Smooth muscle cell (in vitro differentiated cells): ENCODE measurements around the gene CACNA2D3. TPM values are rescaled to one million over a fixed set of nuclear protein-coding genes. Genes with fewer than 3 reads are reported as not detected.

Experiments
- DNase-seq: peaks from one replicate; lab custom pipeline; 2025; ENCODE audit not compliant: unreplicated experiment; lab: John Stamatoyannopoulos, UW
- H2AFZ ChIP-seq: fragments of 200-600 bp; sonication (generic); 2 replicates; pipeline ENCODE4 v1.6.0; 2016; ENCODE audit warnings: antibody characterized with exemption, low read depth, mild to moderate bottlenecking
- H3F3A ChIP-seq: fragments of 200-600 bp; sonication (generic); 2 replicates; pipeline ENCODE4 v1.6.0; 2017; ENCODE audit warnings: antibody characterized with exemption, low read depth
- H3K27ac ChIP-seq: fragments of 200-600 bp; sonication (generic); 2 replicates; pipeline ENCODE4 v1.5.1; 2016; ENCODE audit warnings: low read depth, mild to moderate bottlenecking
- H3K27me3 ChIP-seq: fragments of 200-600 bp; sonication (generic); 2 replicates; pipeline ENCODE4 v1.6.1; 2016; ENCODE audit warnings: low read depth, mild to moderate bottlenecking
- H3K36me3 ChIP-seq: fragments of 200-600 bp; sonication (generic); 2 replicates; pipeline ENCODE4 v1.5.1; 2016; ENCODE audit warnings: low read depth
- H3K4me1 ChIP-seq: fragments of 200-600 bp; sonication (generic); 2 replicates; pipeline ENCODE4 v1.5.1; 2016; ENCODE audit warnings: low read depth
- H3K4me2 ChIP-seq: fragments of 200-600 bp; sonication (generic); 2 replicates; pipeline ENCODE4 v1.6.0; 2016; ENCODE audit warnings: mild to moderate bottlenecking
- H3K4me3 ChIP-seq: fragments of 200-600 bp; sonication (generic); 2 replicates; pipeline ENCODE4 v1.5.1; 2016; ENCODE audit warnings: mild to moderate bottlenecking
- H3K79me2 ChIP-seq: fragments of 200-600 bp; sonication (generic); 2 replicates; pipeline ENCODE4 v1.6.0; 2016; ENCODE audit warnings: low read depth, mild to moderate bottlenecking
- H3K9ac ChIP-seq: fragments of 200-600 bp; sonication (generic); 2 replicates; pipeline ENCODE4 v1.6.0; 2016; ENCODE audit warnings: low read depth
- H3K9me3 ChIP-seq: fragments of 200-600 bp; sonication (generic); replicated peaks from 2 replicates; pipeline ENCODE4 v1.5.1; 2016; ENCODE audit warnings: low read depth
- H4K20me1 ChIP-seq: fragments of 200-600 bp; sonication (generic); 2 replicates; pipeline ENCODE4 v1.6.0; 2016; ENCODE audit warnings: low read depth
- CTCF ChIP-seq: fragments of 200-600 bp; sonication (generic); IDR thresholded peaks from 2 replicates; pipeline ENCODE4 v1.5.1; 2017; ENCODE audit warnings: borderline replicate concordance, mild to moderate bottlenecking, antibody characterized with exemption; ENCODE audit not compliant: insufficient read depth, poor library complexity, severe bottlenecking
- WGBS: methylation state at CpG from one replicate; pipeline ENCODE4 v1.1.7; 2016; ENCODE audit warnings: low lambda C conversion rate; 5-methylcytosine and 5-hydroxymethylcytosine counted together
- polyA plus RNA-seq: library from polyadenylated mRNA; unstranded; fragments of >200 nt; fragmentation: Nextera tagmentation; extraction: Ambion mirVana; gene quantifications from 2 replicates; pipeline ENCODE4 v1.2.1, GENCODE V29; 2016
- total RNA-seq: library from RNA; depleted of rRNA; stranded (reverse); fragments of >200 nt; gene quantifications from 2 replicates; pipeline ENCODE4 v1.2.3, GENCODE V29; 2014

CACNA2D3 gene
- total and polyA plus RNA-seq, 2 experiments from 2014 or later = 0.15 to 0.90 TPM

DNA sequence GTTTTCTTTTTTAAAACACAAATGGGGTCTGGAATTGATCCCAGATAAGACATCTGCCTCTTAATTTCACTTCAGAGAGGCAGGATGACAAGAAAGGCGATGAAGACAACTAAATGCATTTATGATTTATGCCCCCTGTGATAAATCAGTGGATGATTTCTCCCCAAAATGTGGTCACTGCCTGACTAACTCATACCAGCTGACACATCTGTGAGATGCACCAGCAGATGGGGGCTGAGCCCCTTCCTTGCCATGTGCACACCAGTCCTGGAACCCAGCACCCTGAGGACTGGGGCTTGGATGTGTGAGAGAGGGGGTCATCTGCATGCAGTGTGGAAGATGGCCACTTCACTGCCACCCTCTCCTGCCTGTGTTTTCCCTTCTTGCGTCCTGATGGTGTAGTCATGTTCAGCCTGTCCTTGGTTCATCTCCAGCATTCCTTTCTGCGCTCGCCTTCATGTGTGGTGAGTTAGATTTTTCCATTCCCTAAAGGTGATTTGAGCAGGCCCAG, 541.2 kb downstream of the CACNA2D3 start:
- no peak overlapping the region for H3K27ac ChIP-seq
- H4K20me1 ChIP-seq = no peaks in the 10 kb centered on the region
- H3F3A ChIP-seq = no peaks in the 10 kb centered on the region
- no peak for TF ChIP-seq CTCF
- no peak overlapping the region for H3K9ac ChIP-seq
- H3K79me2 ChIP-seq = no peaks in the 10 kb centered on the region
- no peaks in the 10 kb centered on the region for H3K36me3 ChIP-seq
- H2AFZ ChIP-seq = no peak overlapping the region
- no peaks in the 10 kb centered on the region for H3K9me3 ChIP-seq
- H3K4me2 ChIP-seq = no peak overlapping the region
- H3K4me3 ChIP-seq = no peak overlapping the region
- H3K4me1 ChIP-seq = peaks cover 4% of the 10 kb centered on the region
- DNase-seq = no peak
- 92% methylated on average over 4 of the region's 4 CpGs for WGBS
- no peaks in the 10 kb centered on the region for H3K27me3 ChIP-seq

GRCh38 chr3:54665016-54665600, 542.8 kb downstream of the CACNA2D3 start:
- no peak overlapping the region for H3K9ac ChIP-seq
- no peak overlapping the region for H3K4me3 ChIP-seq
- no peaks in the 10 kb centered on the region for H3K79me2 ChIP-seq
- no peak for DNase-seq
- H3K9me3 ChIP-seq = no peaks in the 10 kb centered on the region
- no peaks in the 10 kb centered on the region for H3K27me3 ChIP-seq
- H2AFZ ChIP-seq = no peak overlapping the region
- H3K4me1 ChIP-seq = peaks cover 4% of the 10 kb centered on the region
- no peaks in the 10 kb centered on the region for H3F3A ChIP-seq
- WGBS = 95% methylated on average over 8 of the region's 8 CpGs
- no peak for TF ChIP-seq CTCF
- H3K27ac ChIP-seq = no peak overlapping the region
- no peaks in the 10 kb centered on the region for H4K20me1 ChIP-seq
- no peak overlapping the region for H3K4me2 ChIP-seq
- H3K36me3 ChIP-seq = no peaks in the 10 kb centered on the region

DNA sequence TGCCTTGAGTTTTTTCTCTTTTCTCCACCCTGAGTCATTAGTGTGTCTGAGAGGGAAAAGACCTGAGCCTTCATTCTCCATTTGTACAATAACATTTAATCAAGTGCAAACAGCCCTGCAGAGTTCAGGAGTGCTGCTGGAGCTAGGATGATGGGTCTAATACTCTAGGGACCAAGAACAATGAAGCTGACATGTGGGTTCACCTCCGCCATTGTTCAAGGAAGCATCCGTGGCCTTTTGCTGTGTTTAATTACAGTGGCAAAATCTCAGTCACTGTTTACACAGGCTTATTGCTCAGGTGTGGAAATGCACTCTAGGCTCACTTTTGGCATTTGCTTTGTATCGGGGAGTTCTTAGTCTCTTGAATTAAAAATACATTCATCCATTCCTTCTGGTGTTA, 545.9 kb downstream of the CACNA2D3 start:
- DNase-seq = no peak
- Histone ChIP-seq H3K9ac (no peak overlapping the region), H2AFZ (no peak overlapping the region), H3K27ac (no peak overlapping the region), H3K4me2 (no peak overlapping the region), H3K27me3 (no peaks in the 10 kb centered on the region), H3K4me1 (no peaks in the 10 kb centered on the region), H3K4me3 (no peak overlapping the region), H3K36me3 (no peaks in the 10 kb centered on the region), H3F3A (no peaks in the 10 kb centered on the region), H3K9me3 (no peaks in the 10 kb centered on the region), H4K20me1 (no peaks in the 10 kb centered on the region), H3K79me2 (no peaks in the 10 kb centered on the region)
- no peak for TF ChIP-seq CTCF
- 87% methylated on average over 3 of the region's 3 CpGs for WGBS
